GM23338 (cell line): ENCODE results near the gene OTUD4.

ENCODE experiments used
- CREB1 ChIP-seq: fragments of 250-450 bp; sonication (Bioruptor Pico); IDR thresholded peaks from 2 replicates; pipeline ENCODE4 v1.5.0; 2020; ENCODE audit warnings: low read depth, mild to moderate bottlenecking, moderate library complexity
- EZH2 ChIP-seq: fragments of 200-600 bp; sonication (generic); IDR thresholded peaks from one replicate; pipeline ENCODE4 v1.8.0; 2017; ENCODE audit warnings: antibody characterized with exemption, mild to moderate bottlenecking, low read depth; ENCODE audit not compliant: unreplicated experiment
- EZH2phosphoT487 ChIP-seq: fragments of 200-600 bp; sonication (generic); IDR thresholded peaks from one replicate; pipeline ENCODE4 v1.8.1; 2018; ENCODE audit warnings: antibody characterized with exemption; ENCODE audit not compliant: unreplicated experiment
- JUNB ChIP-seq: IDR thresholded peaks from one replicate; pipeline ENCODE4 v1.6.1; 2016; ENCODE audit warnings: antibody characterized with exemption; ENCODE audit not compliant: unreplicated experiment
- POLR2AphosphoS5 ChIP-seq: IDR thresholded peaks from 2 replicates; pipeline ENCODE4 v1.6.1; 2016; ENCODE audit warnings: antibody characterized with exemption, low read depth
- STAT1 ChIP-seq: IDR thresholded peaks from one replicate; pipeline ENCODE4 v1.6.1; 2016; ENCODE audit warnings: antibody characterized with exemption; ENCODE audit not compliant: unreplicated experiment
- ZNF114 ChIP-seq: fragments of 250-450 bp; sonication (Bioruptor Pico); IDR thresholded peaks from 2 replicates; pipeline ENCODE4 v1.5.0; 2020; ENCODE audit warnings: mild to moderate bottlenecking, moderate library complexity
- ZNF462 ChIP-seq: fragments of 250-450 bp; sonication (Bioruptor Pico); IDR thresholded peaks from 2 replicates; pipeline ENCODE4 v1.5.0; 2020; ENCODE audit warnings: mild to moderate bottlenecking, moderate library complexity
- TF ChIP-seq, protein P1 (sequence below), 2 experiments: fragments of 200-600 bp in 1 of 2; sonication (generic) in 1 of 2; conservative IDR thresholded peaks; 2 replicates each; pipeline versions ENCODE4 v1.5.1 to v1.6.1; 2016 to 2017; ENCODE audit warnings: antibody characterized with exemption in 2 of 2, low read depth in 2 of 2, mild to moderate bottlenecking in 2 of 2, moderate library complexity in 1 of 2
- TF ChIP-seq, protein P2 (sequence below): IDR thresholded peaks from one replicate; pipeline ENCODE4 v1.6.1; 2018; ENCODE audit warnings: antibody characterized with exemption; ENCODE audit not compliant: unreplicated experiment

DNA sequence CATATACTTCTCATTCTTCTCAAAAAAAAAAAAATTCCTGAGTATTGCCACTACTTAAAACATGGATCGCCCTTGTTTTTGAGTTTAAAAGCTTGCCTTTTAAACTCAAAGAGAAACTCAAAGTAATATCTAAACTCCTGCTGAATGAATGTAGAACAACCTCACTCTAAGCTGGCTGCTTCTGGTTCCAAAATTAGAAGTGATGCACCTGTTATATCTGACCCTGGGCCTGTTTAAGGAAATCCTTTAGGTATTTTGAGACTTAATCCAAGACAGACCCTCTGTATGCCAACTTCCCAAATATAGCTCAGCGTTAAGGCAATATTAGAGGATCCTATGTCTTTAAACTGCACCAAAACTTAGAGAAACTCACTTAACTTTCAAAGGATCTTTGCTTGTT, 1.8 kb upstream of the OTUD4 start:
- TF ChIP-seq, protein P1, sequence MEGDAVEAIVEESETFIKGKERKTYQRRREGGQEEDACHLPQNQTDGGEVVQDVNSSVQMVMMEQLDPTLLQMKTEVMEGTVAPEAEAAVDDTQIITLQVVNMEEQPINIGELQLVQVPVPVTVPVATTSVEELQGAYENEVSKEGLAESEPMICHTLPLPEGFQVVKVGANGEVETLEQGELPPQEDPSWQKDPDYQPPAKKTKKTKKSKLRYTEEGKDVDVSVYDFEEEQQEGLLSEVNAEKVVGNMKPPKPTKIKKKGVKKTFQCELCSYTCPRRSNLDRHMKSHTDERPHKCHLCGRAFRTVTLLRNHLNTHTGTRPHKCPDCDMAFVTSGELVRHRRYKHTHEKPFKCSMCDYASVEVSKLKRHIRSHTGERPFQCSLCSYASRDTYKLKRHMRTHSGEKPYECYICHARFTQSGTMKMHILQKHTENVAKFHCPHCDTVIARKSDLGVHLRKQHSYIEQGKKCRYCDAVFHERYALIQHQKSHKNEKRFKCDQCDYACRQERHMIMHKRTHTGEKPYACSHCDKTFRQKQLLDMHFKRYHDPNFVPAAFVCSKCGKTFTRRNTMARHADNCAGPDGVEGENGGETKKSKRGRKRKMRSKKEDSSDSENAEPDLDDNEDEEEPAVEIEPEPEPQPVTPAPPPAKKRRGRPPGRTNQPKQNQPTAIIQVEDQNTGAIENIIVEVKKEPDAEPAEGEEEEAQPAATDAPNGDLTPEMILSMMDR (conservative IDR thresholded peaks at IDR 0.05; ENCODE audit: low read depth in 2 of 2): no peak
- TF ChIP-seq POLR2AphosphoS5 (no peak), EZH2 (no peak), ZNF114 (CRISPR knock-in tag) (no peak), CREB1 (CRISPR knock-in tag) (no peak), ZNF462 (CRISPR knock-in tag) (no peak), EZH2phosphoT487 (no peak), STAT1 (no peak), JUNB (no peak)
- TF ChIP-seq, protein P2, sequence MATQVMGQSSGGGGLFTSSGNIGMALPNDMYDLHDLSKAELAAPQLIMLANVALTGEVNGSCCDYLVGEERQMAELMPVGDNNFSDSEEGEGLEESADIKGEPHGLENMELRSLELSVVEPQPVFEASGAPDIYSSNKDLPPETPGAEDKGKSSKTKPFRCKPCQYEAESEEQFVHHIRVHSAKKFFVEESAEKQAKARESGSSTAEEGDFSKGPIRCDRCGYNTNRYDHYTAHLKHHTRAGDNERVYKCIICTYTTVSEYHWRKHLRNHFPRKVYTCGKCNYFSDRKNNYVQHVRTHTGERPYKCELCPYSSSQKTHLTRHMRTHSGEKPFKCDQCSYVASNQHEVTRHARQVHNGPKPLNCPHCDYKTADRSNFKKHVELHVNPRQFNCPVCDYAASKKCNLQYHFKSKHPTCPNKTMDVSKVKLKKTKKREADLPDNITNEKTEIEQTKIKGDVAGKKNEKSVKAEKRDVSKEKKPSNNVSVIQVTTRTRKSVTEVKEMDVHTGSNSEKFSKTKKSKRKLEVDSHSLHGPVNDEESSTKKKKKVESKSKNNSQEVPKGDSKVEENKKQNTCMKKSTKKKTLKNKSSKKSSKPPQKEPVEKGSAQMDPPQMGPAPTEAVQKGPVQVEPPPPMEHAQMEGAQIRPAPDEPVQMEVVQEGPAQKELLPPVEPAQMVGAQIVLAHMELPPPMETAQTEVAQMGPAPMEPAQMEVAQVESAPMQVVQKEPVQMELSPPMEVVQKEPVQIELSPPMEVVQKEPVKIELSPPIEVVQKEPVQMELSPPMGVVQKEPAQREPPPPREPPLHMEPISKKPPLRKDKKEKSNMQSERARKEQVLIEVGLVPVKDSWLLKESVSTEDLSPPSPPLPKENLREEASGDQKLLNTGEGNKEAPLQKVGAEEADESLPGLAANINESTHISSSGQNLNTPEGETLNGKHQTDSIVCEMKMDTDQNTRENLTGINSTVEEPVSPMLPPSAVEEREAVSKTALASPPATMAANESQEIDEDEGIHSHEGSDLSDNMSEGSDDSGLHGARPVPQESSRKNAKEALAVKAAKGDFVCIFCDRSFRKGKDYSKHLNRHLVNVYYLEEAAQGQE: no peak
